ENCODE measurements around the gene RNF5.

The RNF5 gene

DNA sequence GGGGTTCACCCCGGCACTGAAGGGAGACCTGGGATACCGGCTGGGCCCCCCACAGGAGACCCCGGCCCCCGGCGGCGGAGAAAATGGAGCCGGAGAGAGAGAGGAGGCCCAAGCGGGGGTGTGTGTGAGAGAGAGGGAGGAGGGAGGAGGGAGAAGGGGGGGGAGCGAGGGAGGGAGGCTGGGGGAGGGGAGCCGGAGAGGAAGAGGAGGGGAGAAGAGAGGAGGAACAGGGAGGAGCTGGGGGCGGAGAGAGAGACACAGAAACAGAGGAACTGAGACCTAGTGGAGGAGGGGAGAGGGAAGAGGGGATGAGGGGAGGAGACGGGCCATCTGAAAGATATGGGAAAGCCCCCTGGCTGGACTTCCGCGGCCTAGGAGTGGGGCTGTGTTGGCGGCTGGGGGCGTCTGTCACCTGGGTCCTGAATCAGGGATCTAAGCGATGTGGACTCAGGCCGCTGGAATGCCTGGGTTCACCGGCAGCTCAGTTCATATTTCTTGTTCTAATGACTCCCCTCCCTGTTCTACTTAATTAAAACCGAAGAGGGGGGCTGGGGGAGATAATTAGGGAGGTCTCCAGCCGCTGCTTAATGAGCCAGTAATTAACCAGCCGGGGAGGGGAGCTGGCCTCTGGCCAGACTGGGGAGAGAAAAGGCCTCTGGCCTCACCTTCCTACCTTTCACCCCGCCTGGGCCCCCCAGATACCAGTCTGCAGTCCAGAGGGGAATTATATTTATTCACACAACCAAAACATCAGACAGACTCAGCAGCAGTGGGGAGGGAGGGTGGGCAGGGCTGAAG, 12.0 kb downstream of the RNF5 start, which contains the start of gene PBX2 (continued):
- TF ChIP-seq, protein P1, sequence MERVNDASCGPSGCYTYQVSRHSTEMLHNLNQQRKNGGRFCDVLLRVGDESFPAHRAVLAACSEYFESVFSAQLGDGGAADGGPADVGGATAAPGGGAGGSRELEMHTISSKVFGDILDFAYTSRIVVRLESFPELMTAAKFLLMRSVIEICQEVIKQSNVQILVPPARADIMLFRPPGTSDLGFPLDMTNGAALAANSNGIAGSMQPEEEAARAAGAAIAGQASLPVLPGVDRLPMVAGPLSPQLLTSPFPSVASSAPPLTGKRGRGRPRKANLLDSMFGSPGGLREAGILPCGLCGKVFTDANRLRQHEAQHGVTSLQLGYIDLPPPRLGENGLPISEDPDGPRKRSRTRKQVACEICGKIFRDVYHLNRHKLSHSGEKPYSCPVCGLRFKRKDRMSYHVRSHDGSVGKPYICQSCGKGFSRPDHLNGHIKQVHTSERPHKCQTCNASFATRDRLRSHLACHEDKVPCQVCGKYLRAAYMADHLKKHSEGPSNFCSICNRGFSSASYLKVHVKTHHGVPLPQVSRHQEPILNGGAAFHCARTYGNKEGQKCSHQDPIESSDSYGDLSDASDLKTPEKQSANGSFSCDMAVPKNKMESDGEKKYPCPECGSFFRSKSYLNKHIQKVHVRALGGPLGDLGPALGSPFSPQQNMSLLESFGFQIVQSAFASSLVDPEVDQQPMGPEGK (tag by site-specific recombination; IDR thresholded peaks at IDR 0.05) = peak; percentile 97
- TF ChIP-seq ZNF843 (tag by site-specific recombination; IDR thresholded peaks at IDR 0.05) (peak; percentile 42; the same call in 1 of the 2 replicates), ZNF776 (tag by site-specific recombination; IDR thresholded peaks at IDR 0.05; ENCODE audit: borderline replicate concordance) (no peak), GLI2 (tag by site-specific recombination; IDR thresholded peaks at IDR 0.05; ENCODE audit: borderline replicate concordance, low read depth) (no peak), ZNF2 (tag by site-specific recombination; IDR thresholded peaks at IDR 0.05) (peak; percentile 61; the same call in 1 of the 2 replicates), ZNF341 (tag by site-specific recombination; IDR thresholded peaks at IDR 0.05; ENCODE audit: low read depth) (peak; percentile 69), ZNF707 (tag by site-specific recombination; IDR thresholded peaks at IDR 0.05) (no peak), ZNF785 (tag by site-specific recombination; IDR thresholded peaks at IDR 0.05) (no peak), HOXA7 (CRISPR knock-in tag; IDR thresholded peaks at IDR 0.05; ENCODE audit: borderline replicate concordance) (no peak), BCL11B (tag by site-specific recombination; IDR thresholded peaks at IDR 0.05; ENCODE audit: low read depth) (peak; percentile 25; the same call in 1 of the 2 replicates), ZNF37A (tag by site-specific recombination; IDR thresholded peaks at IDR 0.05) (no peak), ZFHX2 (tag by site-specific recombination; conservative IDR thresholded peaks at IDR 0.05) (peak; percentile 93), ZNF324 (tag by site-specific recombination; IDR thresholded peaks at IDR 0.05) (peak; percentile 76), KLF8 (tag by site-specific recombination; IDR thresholded peaks at IDR 0.05) (peak; percentile 86), ZNF366 (tag by site-specific recombination; conservative IDR thresholded peaks at IDR 0.05) (peak; percentile 99), ZXDB (tag by site-specific recombination; IDR thresholded peaks at IDR 0.05) (peak; percentile 77), YY1 (tag by site-specific recombination; IDR thresholded peaks at IDR 0.05) (no peak), ZNF23 (tag by site-specific recombination; IDR thresholded peaks at IDR 0.05; ENCODE audit: borderline replicate concordance) (no peak), HOXD13 (CRISPR knock-in tag; IDR thresholded peaks at IDR 0.05; ENCODE audit: borderline replicate concordance) (0 out of 2 replicates have a peak, but pooled peaks have one; percentile 56), ZNF140 (tag by site-specific recombination; IDR thresholded peaks at IDR 0.05) (no peak)
- TF ChIP-seq, protein P2, sequence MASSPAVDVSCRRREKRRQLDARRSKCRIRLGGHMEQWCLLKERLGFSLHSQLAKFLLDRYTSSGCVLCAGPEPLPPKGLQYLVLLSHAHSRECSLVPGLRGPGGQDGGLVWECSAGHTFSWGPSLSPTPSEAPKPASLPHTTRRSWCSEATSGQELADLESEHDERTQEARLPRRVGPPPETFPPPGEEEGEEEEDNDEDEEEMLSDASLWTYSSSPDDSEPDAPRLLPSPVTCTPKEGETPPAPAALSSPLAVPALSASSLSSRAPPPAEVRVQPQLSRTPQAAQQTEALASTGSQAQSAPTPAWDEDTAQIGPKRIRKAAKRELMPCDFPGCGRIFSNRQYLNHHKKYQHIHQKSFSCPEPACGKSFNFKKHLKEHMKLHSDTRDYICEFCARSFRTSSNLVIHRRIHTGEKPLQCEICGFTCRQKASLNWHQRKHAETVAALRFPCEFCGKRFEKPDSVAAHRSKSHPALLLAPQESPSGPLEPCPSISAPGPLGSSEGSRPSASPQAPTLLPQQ (tag by site-specific recombination; IDR thresholded peaks at IDR 0.05) = peak; percentile 65; the same call in 1 of the 2 replicates
- TF ChIP-seq, protein P3, sequence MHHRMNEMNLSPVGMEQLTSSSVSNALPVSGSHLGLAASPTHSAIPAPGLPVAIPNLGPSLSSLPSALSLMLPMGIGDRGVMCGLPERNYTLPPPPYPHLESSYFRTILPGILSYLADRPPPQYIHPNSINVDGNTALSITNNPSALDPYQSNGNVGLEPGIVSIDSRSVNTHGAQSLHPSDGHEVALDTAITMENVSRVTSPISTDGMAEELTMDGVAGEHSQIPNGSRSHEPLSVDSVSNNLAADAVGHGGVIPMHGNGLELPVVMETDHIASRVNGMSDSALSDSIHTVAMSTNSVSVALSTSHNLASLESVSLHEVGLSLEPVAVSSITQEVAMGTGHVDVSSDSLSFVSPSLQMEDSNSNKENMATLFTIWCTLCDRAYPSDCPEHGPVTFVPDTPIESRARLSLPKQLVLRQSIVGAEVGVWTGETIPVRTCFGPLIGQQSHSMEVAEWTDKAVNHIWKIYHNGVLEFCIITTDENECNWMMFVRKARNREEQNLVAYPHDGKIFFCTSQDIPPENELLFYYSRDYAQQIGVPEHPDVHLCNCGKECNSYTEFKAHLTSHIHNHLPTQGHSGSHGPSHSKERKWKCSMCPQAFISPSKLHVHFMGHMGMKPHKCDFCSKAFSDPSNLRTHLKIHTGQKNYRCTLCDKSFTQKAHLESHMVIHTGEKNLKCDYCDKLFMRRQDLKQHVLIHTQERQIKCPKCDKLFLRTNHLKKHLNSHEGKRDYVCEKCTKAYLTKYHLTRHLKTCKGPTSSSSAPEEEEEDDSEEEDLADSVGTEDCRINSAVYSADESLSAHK (tag by site-specific recombination; IDR thresholded peaks at IDR 0.05) = peak; percentile 26; the same call in 1 of the 2 replicates
- TF ChIP-seq, protein P4, sequence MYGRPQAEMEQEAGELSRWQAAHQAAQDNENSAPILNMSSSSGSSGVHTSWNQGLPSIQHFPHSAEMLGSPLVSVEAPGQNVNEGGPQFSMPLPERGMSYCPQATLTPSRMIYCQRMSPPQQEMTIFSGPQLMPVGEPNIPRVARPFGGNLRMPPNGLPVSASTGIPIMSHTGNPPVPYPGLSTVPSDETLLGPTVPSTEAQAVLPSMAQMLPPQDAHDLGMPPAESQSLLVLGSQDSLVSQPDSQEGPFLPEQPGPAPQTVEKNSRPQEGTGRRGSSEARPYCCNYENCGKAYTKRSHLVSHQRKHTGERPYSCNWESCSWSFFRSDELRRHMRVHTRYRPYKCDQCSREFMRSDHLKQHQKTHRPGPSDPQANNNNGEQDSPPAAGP (tag by site-specific recombination; IDR thresholded peaks at IDR 0.05) = peak; percentile 79; the same call in 1 of the 2 replicates
- TF ChIP-seq, protein P5, sequence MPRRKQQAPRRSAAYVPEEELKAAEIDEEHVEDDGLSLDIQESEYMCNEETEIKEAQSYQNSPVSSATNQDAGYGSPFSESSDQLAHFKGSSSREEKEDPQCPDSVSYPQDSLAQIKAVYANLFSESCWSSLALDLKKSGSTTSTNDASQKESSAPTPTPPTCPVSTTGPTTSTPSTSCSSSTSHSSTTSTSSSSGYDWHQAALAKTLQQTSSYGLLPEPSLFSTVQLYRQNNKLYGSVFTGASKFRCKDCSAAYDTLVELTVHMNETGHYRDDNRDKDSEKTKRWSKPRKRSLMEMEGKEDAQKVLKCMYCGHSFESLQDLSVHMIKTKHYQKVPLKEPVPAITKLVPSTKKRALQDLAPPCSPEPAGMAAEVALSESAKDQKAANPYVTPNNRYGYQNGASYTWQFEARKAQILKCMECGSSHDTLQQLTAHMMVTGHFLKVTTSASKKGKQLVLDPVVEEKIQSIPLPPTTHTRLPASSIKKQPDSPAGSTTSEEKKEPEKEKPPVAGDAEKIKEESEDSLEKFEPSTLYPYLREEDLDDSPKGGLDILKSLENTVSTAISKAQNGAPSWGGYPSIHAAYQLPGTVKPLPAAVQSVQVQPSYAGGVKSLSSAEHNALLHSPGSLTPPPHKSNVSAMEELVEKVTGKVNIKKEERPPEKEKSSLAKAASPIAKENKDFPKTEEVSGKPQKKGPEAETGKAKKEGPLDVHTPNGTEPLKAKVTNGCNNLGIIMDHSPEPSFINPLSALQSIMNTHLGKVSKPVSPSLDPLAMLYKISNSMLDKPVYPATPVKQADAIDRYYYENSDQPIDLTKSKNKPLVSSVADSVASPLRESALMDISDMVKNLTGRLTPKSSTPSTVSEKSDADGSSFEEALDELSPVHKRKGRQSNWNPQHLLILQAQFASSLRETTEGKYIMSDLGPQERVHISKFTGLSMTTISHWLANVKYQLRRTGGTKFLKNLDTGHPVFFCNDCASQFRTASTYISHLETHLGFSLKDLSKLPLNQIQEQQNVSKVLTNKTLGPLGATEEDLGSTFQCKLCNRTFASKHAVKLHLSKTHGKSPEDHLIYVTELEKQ (tag by site-specific recombination; IDR thresholded peaks at IDR 0.05; ENCODE audit: borderline replicate concordance) = no peak; the same call in 1 of the 2 replicates
- TF ChIP-seq, protein P6, sequence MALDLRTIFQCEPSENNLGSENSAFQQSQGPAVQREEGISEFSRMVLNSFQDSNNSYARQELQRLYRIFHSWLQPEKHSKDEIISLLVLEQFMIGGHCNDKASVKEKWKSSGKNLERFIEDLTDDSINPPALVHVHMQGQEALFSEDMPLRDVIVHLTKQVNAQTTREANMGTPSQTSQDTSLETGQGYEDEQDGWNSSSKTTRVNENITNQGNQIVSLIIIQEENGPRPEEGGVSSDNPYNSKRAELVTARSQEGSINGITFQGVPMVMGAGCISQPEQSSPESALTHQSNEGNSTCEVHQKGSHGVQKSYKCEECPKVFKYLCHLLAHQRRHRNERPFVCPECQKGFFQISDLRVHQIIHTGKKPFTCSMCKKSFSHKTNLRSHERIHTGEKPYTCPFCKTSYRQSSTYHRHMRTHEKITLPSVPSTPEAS (tag by site-specific recombination; IDR thresholded peaks at IDR 0.05) = no peak; the same call in 1 of the 2 replicates
- TF ChIP-seq, protein P7, sequence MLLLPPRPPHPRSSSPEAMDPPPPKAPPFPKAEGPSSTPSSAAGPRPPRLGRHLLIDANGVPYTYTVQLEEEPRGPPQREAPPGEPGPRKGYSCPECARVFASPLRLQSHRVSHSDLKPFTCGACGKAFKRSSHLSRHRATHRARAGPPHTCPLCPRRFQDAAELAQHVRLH (tag by site-specific recombination; IDR thresholded peaks at IDR 0.05) = 0 out of 2 replicates have a peak, but pooled peaks have one; percentile 42

All from HEK293 (cell line).